K562 (cell line): ENCODE results near the gene IER3IP1. TPM values are rescaled to one million over a fixed set of nuclear protein-coding genes. Genes with fewer than 3 reads are reported as not detected.

Experiments
- ATAC-seq: fragments of 200-7000 bp; cut with Tn5 transposase; 3 replicates; pipeline ENCODE4 v1.9.1; 2020; ENCODE audit warnings: moderate library complexity
- BruUV-seq: library from RNA; stranded (reverse); fragments of 400-500 nt; replicated peaks from 2 replicates; lab custom pipeline; 2021; lab: Mats Ljungman, UMichigan
- CTCF ChIA-PET: fragments of 300-600 bp; formaldehyde crosslinking; extraction: SDS; loops from one replicate; lab custom pipeline; 2021; ENCODE audit warnings: low intra/inter-chr PET ratio; lab: Yijun Ruan, JAX
- POLR2A ChIA-PET: fragments of 300-600, 350-650 bp; sonication (Branson Sonifier 250); formaldehyde crosslinking; extraction: SDS; loops from one replicate; lab custom pipeline; 2021; ENCODE audit warnings: antibody characterized with exemption, inconsistent platforms; lab: Yijun Ruan, JAX
- DNase-seq, 4 experiments: peaks; one replicate each; pipeline versions ENCODE4 v3.0.0 to v3.0.0-alpha.2; 2011 to 2018; ENCODE audit warnings: low spot score in 3 of 4, mixed read lengths in 3 of 4; ENCODE audit errors: extremely low read depth in 1 of 4
- FAIRE-seq: peaks from 2 replicates; lab custom pipeline; 2011; peaks lifted over from hg19 to GRCh38; lab: Jason Lieb, UNC
- H2AFZ ChIP-seq: 2 replicates; pipeline ENCODE4 v1.6.0; 2011; ENCODE audit warnings: low read depth, low read length, control low read depth, inconsistent platforms
- H3K27ac ChIP-seq: fragments of 200-600 bp; 3 replicates; pipeline ENCODE4 v1.8.0; 2011; ENCODE audit warnings: low read depth, mild to moderate bottlenecking, control low read depth, inconsistent platforms, low read length, moderate library complexity, mixed read lengths; ENCODE audit errors: extremely low read depth
- H3K27me3 ChIP-seq, 2 experiments: fragments of 300-600 bp in 1 of 2; 2 replicates in 1 of 2; 3 replicates in 1 of 2; pipeline versions ENCODE4 v1.6.0 to v1.8.0; 2011; ENCODE audit warnings: inconsistent platforms in 2 of 2, low read length in 2 of 2, mild to moderate bottlenecking in 1 of 2, mixed read lengths in 1 of 2, moderate library complexity in 1 of 2; ENCODE audit not compliant: control insufficient read depth in 2 of 2, insufficient read depth in 2 of 2
- H3K36me3 ChIP-seq: fragments of 300-600 bp; 3 replicates; pipeline ENCODE4 v1.8.0; 2011; ENCODE audit warnings: mild to moderate bottlenecking, low read length, inconsistent platforms; ENCODE audit not compliant: control insufficient read depth, insufficient read depth
- H3K4me1 ChIP-seq, 2 experiments: fragments of 200-600 bp in 1 of 2; replicated peaks in 1 of 2; 2 replicates in 1 of 2; 3 replicates in 1 of 2; pipeline versions ENCODE4 v1.5.1 to v1.8.0; 2011; ENCODE audit warnings: inconsistent platforms in 2 of 2, low read length in 2 of 2, mild to moderate bottlenecking in 1 of 2, mixed read lengths in 1 of 2, moderate library complexity in 1 of 2; ENCODE audit not compliant: control insufficient read depth in 2 of 2, insufficient read depth in 2 of 2
- H3K4me2 ChIP-seq: 2 replicates; pipeline ENCODE4 v1.6.1; 2011; ENCODE audit warnings: low read length, control low read depth, inconsistent platforms, mixed read lengths; ENCODE audit not compliant: insufficient read depth
- H3K4me3 ChIP-seq: fragments of 200-600 bp; sonication (generic), shearing (Covaris generic); 2 replicates; pipeline ENCODE4 v1.5.1; 2016; ENCODE audit warnings: control low read depth, inconsistent platforms
- H3K79me2 ChIP-seq: fragments of 200-600 bp; 3 replicates; pipeline ENCODE4 v1.8.0; 2011; ENCODE audit warnings: low read length, inconsistent platforms; ENCODE audit not compliant: control insufficient read depth, insufficient read depth
- H3K9ac ChIP-seq, 2 experiments: 2 replicates each; pipeline versions ENCODE4 v1.6.0 to v1.6.1; 2011; ENCODE audit warnings: low read depth in 2 of 2, low read length in 2 of 2, control low read depth in 1 of 2, inconsistent platforms in 1 of 2, mild to moderate bottlenecking in 1 of 2, mixed read lengths in 1 of 2; ENCODE audit not compliant: insufficient read depth in 1 of 2
- H3K9me1 ChIP-seq: one replicate; pipeline ENCODE4 v1.6.0; 2011; ENCODE audit warnings: inconsistent platforms, mild to moderate bottlenecking, low read length, moderate library complexity; ENCODE audit not compliant: control insufficient read depth, insufficient read depth
- H3K9me3 ChIP-seq: replicated peaks from 2 replicates; pipeline ENCODE4 v1.5.1; 2011; ENCODE audit warnings: low read depth, low read length, inconsistent platforms; ENCODE audit not compliant: control insufficient read depth, insufficient read depth
- H4K20me1 ChIP-seq: replicated peaks from 2 replicates; pipeline ENCODE4 v1.6.1; 2011; ENCODE audit warnings: low read length, inconsistent platforms, mixed read lengths; ENCODE audit not compliant: control insufficient read depth, insufficient read depth
- AFF1 ChIP-seq, 2 experiments: fragments of 450-650 bp; IDR thresholded peaks; 2 replicates each; pipeline ENCODE4 v1.6.1; 2018; ENCODE audit warnings: mild to moderate bottlenecking in 2 of 2, low read depth in 1 of 2; ENCODE audit not compliant: partially characterized antibody in 2 of 2
- CBFA2T2 ChIP-seq: fragments of 450-650 bp; conservative IDR thresholded peaks from 2 replicates; pipeline ENCODE4 v1.6.1; 2017; ENCODE audit warnings: mild to moderate bottlenecking
- E2F6 ChIP-seq, 2 experiments: IDR thresholded peaks; 2 replicates each; pipeline ENCODE4 v1.6.1; 2011; ENCODE audit warnings: borderline replicate concordance in 1 of 2, control low read depth in 1 of 2, low read depth in 1 of 2, low read length in 1 of 2, mild to moderate bottlenecking in 1 of 2, mixed read lengths in 1 of 2, moderate library complexity in 1 of 2; ENCODE audit not compliant: insufficient read depth in 1 of 2, insufficient read length in 1 of 2, poor library complexity in 1 of 2, severe bottlenecking in 1 of 2; ENCODE audit errors: extremely low read depth in 1 of 2
- MAFF ChIP-seq: IDR thresholded peaks from 2 replicates; pipeline ENCODE4 v1.6.1; 2012; ENCODE audit warnings: low read length, improper control_type of control experiment
- NFATC3 ChIP-seq: fragments of 450-650 bp; IDR thresholded peaks from 2 replicates; pipeline ENCODE4 v1.6.1; 2017; ENCODE audit warnings: mild to moderate bottlenecking
- PTTG1 ChIP-seq: fragments of 450-650 bp; IDR thresholded peaks from 2 replicates; pipeline ENCODE4 v1.6.1; 2016; ENCODE audit warnings: low read depth, mild to moderate bottlenecking, missing genetic modification characterization, missing compliant biosample characterization
- SNRNP70 ChIP-seq: fragments of 200-400 bp; formaldehyde crosslinking; optimal IDR thresholded peaks from 2 replicates; pipeline ENCODE3; 2017; ENCODE audit warnings: low read depth, low read length
- ZNF507 ChIP-seq: conservative IDR thresholded peaks from 2 replicates; pipeline ENCODE4 v1.6.1; 2017; ENCODE audit warnings: missing genetic modification characterization, missing compliant biosample characterization
- WGBS: fragments of 100-300 bp; shearing (Covaris generic); methylation state at CpG from one replicate; pipeline ENCODE4 v1.1.6; 2016; ENCODE audit warnings: low coverage, mixed read lengths; ENCODE audit not compliant: insufficient coverage; ENCODE audit errors: missing lambda C conversion rate; 5-methylcytosine and 5-hydroxymethylcytosine counted together
- in situ Hi-C: fragments of 300-500 bp; cut with MboI; formaldehyde crosslinking; loops from 4 replicates; pipeline ENCODE4 v1.15.0; 2018; ENCODE audit warnings: inconsistent platforms, mixed read lengths
- intact Hi-C: fragments of 100-400 bp; cut with micrococcal nuclease; formaldehyde crosslinking; loops from 2 replicates; pipeline ENCODE4 v1.14.2; 2022
- polyA plus RNA-seq, 8 experiments: library from polyadenylated mRNA; depleted of rRNA in 4 of 8; stranded (reverse) in 5 of 8; unstranded in 3 of 8; fragments of >200 nt; fragmentation: Nextera tagmentation in 2 of 8; fragmentation: Illumina TruSeq in 1 of 8; extraction: Ambion mirVana in 2 of 8; extraction: Trizol in 1 of 8; gene quantifications; 2 replicates each; pipeline versions ENCODE4 v1.2.1 to v1.2.3, GENCODE V29; 2011 to 2014; ENCODE audit warnings: inconsistent platforms in 1 of 8, missing spikeins in 1 of 8
- total RNA-seq, 7 experiments: library from RNA; depleted of rRNA in 6 of 7; stranded (reverse); fragments of >200 nt in 6 of 7; fragmentation: Illumina TruSeq in 2 of 7; extraction: Trizol in 2 of 7; gene quantifications; 2 replicates each; pipeline versions ENCODE4 v1.2.1 to v1.2.3, GENCODE V29; 2011 to 2021; ENCODE audit warnings: low replicate concordance in 1 of 7
- TF ChIP-seq, protein P1 (sequence below): IDR thresholded peaks from 2 replicates; pipeline ENCODE4 v1.6.1; 2014; ENCODE audit warnings: antibody characterized with exemption
- TF ChIP-seq, protein P2 (sequence below): fragments of 450-650 bp; formaldehyde crosslinking; IDR thresholded peaks from 2 replicates; pipeline ENCODE4 v1.4.0; 2022; ENCODE audit warnings: mild to moderate bottlenecking, moderate library complexity

The IER3IP1 gene
- total and polyA plus RNA-seq, 9 of the 15 experiments (the other 6 are each of a cell fraction or from before 2014, with no cell fraction given): 9.0 to 38.2 (median 19.9) TPM

- TF ChIP-seq, protein P1, sequence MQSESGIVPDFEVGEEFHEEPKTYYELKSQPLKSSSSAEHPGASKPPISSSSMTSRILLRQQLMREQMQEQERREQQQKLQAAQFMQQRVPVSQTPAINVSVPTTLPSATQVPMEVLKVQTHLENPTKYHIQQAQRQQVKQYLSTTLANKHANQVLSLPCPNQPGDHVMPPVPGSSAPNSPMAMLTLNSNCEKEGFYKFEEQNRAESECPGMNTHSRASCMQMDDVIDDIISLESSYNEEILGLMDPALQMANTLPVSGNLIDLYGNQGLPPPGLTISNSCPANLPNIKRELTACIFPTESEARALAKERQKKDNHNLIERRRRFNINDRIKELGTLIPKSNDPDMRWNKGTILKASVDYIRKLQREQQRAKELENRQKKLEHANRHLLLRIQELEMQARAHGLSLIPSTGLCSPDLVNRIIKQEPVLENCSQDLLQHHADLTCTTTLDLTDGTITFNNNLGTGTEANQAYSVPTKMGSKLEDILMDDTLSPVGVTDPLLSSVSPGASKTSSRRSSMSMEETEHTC: no peak
- TF ChIP-seq E2F6 (IDR thresholded peaks at IDR 0.05; ENCODE audit: borderline replicate concordance in 1 of 2, extremely low read depth in 1 of 2, insufficient read depth in 1 of 2, insufficient read length in 1 of 2, low read depth in 1 of 2, low read length in 1 of 2, poor library complexity in 1 of 2, severe bottlenecking in 1 of 2) (no peak), PTTG1 (tag) (no peak)
- TF ChIP-seq, all 486 proteins: peak for 0
These were observed 62.2 kb downstream of the IER3IP1 start (continued) for GRCh38 chr18:47113796-47114540.

- Histone ChIP-seq H3K27ac (no peak overlapping the region), H3K9me1 (no peaks in the 10 kb centered on the region), H4K20me1 (no peaks in the 10 kb centered on the region), H3K27me3 (no peaks in the 10 kb centered on the region), H3K4me1 (no peaks in the 10 kb centered on the region), H3K4me3 (no peak overlapping the region), H2AFZ (no peak overlapping the region), H3K9ac (no peak overlapping the region), H3K79me2 (no peaks in the 10 kb centered on the region), H3K9me3 (no peaks in the 10 kb centered on the region), H3K36me3 (peaks cover 53% of the 10 kb centered on the region; the same call in 2 of the 3 replicates), H3K4me2 (no peak overlapping the region)
- WGBS: 78% methylated on average over 6 of the region's 6 CpGs
- BruUV-seq: no TSS peak
- in situ Hi-C loops (no loop called here), intact Hi-C loops (no loop called here)
- FAIRE-seq (no peak), DNase-seq (no peak), ATAC-seq (no peak)
- CTCF ChIA-PET: no interaction called here
- POLR2A ChIA-PET: no interaction called here
- TF ChIP-seq CBFA2T2 (no peak), SNRNP70 (no peak), MAFF (no peak), NFATC3 (no peak), ZNF507 (no peak), AFF1 (IDR thresholded peaks at IDR 0.05; ENCODE audit: low read depth in 1 of 2, partially characterized antibody in 2 of 2) (no peak)
- TF ChIP-seq, protein P2, sequence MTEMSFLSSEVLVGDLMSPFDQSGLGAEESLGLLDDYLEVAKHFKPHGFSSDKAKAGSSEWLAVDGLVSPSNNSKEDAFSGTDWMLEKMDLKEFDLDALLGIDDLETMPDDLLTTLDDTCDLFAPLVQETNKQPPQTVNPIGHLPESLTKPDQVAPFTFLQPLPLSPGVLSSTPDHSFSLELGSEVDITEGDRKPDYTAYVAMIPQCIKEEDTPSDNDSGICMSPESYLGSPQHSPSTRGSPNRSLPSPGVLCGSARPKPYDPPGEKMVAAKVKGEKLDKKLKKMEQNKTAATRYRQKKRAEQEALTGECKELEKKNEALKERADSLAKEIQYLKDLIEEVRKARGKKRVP (CRISPR knock-in tag): no peak
These were observed 65.5 kb downstream of the IER3IP1 start for GRCh38 chr18:47110492-47111274.
